D721Med (cell line): Measurements from ENCODE around the gene SP9.

Experiments
- DNase-seq: peaks from one replicate; pipeline ENCODE4 v3.0.0; 2011; ENCODE audit warnings: low spot score; ENCODE audit not compliant: insufficient read length
- FAIRE-seq: peaks from 2 replicates; lab custom pipeline; 2011; peaks lifted over from hg19 to GRCh38; lab: Jason Lieb, UNC
- TF ChIP-seq, protein P1 (sequence below): IDR thresholded peaks from 2 replicates; pipeline ENCODE4 v1.5.1; 2012; ENCODE audit warnings: mild to moderate bottlenecking, control low read depth; ENCODE audit not compliant: insufficient read depth; ENCODE audit errors: missing control alignments

SP9 gene

DNA sequence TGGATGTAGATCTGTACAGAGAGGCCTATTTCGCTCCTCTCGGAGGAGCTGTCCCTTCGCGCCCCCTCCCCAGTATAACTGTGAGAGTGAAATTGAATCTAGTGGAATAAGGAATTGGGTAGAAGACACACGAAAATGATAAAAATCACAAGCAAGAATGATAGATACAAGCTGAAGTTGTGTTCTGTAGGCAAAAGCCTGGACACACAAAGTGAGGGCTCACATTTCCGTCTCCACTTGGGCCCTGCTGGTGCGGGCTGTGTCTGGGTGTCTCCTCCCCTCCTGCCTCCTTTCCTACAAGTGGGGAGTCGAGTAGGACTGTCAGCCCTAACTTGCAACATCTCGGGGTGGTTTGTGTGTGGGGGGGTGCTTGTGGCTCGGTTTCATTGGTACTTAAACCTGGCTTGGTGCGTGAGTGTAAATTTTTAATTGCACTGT lies 457 bp upstream of the SP9 start:
- DNase-seq (no peak), FAIRE-seq (no peak)
- TF ChIP-seq, protein P1, sequence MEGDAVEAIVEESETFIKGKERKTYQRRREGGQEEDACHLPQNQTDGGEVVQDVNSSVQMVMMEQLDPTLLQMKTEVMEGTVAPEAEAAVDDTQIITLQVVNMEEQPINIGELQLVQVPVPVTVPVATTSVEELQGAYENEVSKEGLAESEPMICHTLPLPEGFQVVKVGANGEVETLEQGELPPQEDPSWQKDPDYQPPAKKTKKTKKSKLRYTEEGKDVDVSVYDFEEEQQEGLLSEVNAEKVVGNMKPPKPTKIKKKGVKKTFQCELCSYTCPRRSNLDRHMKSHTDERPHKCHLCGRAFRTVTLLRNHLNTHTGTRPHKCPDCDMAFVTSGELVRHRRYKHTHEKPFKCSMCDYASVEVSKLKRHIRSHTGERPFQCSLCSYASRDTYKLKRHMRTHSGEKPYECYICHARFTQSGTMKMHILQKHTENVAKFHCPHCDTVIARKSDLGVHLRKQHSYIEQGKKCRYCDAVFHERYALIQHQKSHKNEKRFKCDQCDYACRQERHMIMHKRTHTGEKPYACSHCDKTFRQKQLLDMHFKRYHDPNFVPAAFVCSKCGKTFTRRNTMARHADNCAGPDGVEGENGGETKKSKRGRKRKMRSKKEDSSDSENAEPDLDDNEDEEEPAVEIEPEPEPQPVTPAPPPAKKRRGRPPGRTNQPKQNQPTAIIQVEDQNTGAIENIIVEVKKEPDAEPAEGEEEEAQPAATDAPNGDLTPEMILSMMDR, result no peak

GRCh38 chr2:174335254-174335987 lies 667 bp downstream of the SP9 start:
- DNase-seq, result no peak
- FAIRE-seq, result no peak
- TF ChIP-seq, protein P1, result no peak

GRCh38 chr2:174335988-174336500 lies 1.3 kb downstream of the SP9 start:
- no peak for DNase-seq
- FAIRE-seq, result no peak
- TF ChIP-seq, protein P1, result no peak

DNA sequence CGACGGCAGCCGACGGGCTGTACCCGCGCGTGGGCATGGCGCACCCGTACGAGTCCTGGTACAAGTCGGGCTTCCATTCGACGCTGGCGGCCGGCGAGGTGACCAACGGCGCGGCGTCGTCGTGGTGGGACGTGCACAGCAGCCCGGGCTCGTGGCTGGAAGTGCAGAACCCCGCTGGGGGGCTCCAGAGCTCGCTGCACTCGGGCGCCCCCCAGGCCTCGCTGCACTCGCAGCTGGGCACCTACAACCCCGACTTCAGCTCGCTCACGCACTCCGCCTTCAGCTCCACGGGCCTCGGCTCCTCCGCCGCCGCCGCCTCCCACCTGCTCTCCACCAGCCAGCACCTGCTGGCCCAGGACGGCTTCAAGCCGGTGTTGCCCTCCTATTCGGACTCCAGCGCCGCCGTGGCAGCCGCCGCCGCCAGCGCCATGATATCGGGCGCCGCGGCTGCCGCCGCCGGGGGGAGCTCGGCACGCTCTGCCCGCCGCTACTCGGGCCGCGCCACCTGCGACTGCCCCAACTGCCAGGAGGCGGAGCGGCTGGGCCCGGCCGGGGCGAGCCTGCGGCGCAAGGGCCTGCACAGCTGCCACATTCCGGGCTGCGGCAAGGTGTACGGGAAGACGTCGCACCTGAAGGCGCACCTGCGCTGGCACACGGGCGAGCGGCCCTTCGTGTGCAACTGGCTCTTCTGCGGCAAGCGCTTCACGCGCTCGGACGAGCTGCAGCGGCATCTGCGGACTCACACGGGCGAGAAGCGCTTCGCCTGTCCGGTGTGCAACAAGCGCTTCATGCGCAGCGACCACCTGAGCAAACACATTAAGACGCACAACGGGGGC lies 2.0 kb downstream of the SP9 start:
- no peak for DNase-seq
- TF ChIP-seq, protein P1, result peak; percentile 19
- FAIRE-seq, result no peak

- no peak for FAIRE-seq
- TF ChIP-seq, protein P1, result no peak
- DNase-seq, result no peak
Observed at GRCh38 chr2:174337337-174338146, 2.8 kb downstream of the SP9 start.

DNA sequence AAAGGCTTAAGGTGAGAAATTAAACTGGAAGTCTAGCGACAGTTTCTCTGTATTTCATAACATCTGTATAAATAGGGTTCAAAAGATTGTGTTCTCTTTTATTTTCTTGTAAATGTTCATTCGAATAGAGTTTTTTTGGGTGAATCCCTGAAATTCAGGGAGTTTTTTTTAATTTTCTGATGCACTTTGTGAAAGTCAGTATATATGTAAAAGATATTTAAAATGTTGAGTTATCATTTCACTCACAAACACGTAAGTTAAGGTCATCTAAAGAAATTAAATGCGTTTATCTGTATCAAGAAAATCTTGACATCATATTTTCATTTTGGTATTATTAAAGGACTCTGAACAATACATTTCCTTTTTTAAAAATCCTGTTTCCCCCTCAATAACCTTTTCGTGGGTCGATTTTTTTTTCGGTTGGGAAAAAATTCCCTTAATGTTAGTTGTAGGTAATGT lies 3.4 kb downstream of the SP9 start:
- no peak for DNase-seq
- FAIRE-seq, result no peak
- TF ChIP-seq, protein P1, result no peak
